Thoracic aorta (tissue), 2 donors: ENCODE results near the gene ATAD2B. TPM values are rescaled to one million over a fixed set of nuclear protein-coding genes. Genes with fewer than 3 reads are reported as not detected.

Experiments
- ATAC-seq: fragments of 150-250 bp; one replicate; pipeline ENCODE4 v1.8.0; 2017; ENCODE audit warnings: low read depth; ENCODE audit not compliant: insufficient number of reproducible peaks, low FRiP score
- DNase-seq: peaks from one replicate; pipeline ENCODE4 v3.0.0-alpha.2; 2020; ENCODE audit warnings: low spot score
- H3K27ac ChIP-seq, 2 donors: fragments of 200-600 bp; sonication (generic); 1 replicate in 1 of 2; 2 replicates in 1 of 2; pipeline ENCODE4 v1.5.1; 2016; ENCODE audit warnings: mild to moderate bottlenecking in 2 of 2, moderate library complexity in 2 of 2
- H3K27me3 ChIP-seq: fragments of 200-600 bp; sonication (generic); replicated peaks from 2 replicates; pipeline ENCODE4 v1.6.0; 2016; ENCODE audit warnings: mild to moderate bottlenecking; ENCODE audit not compliant: insufficient read depth
- H3K36me3 ChIP-seq: fragments of 200-600 bp; sonication (generic); one replicate; pipeline ENCODE4 v1.5.1; 2016
- H3K4me1 ChIP-seq, 2 donors: fragments of 200-600 bp; sonication (generic); 1 replicate in 1 of 2; 2 replicates in 1 of 2; pipeline versions ENCODE4 v1.5.1 to v1.6.0; 2016; ENCODE audit warnings: low read depth in 2 of 2, mild to moderate bottlenecking in 1 of 2; ENCODE audit not compliant: control insufficient read depth in 1 of 2
- H3K4me3 ChIP-seq: fragments of 200-600 bp; sonication (generic); 2 replicates; pipeline ENCODE4 v1.5.1; 2016; ENCODE audit warnings: mild to moderate bottlenecking
- H3K9me3 ChIP-seq: fragments of 200-600 bp; sonication (generic); 2 replicates; pipeline ENCODE4 v1.5.1; 2016
- CTCF ChIP-seq: fragments of 200-600 bp; sonication (generic); IDR thresholded peaks from one replicate; pipeline ENCODE4 v1.5.1; 2019; ENCODE audit warnings: antibody characterized with exemption
- total RNA-seq, 2 donors: library from RNA; depleted of rRNA; stranded (reverse); fragments of >200 nt; gene quantifications; one replicate each; pipeline versions ENCODE4 v1.1.0 to v1.2.3, GENCODE V29; 2016

ATAD2B gene
- total RNA-seq, 2 donors from 2014 or later = 38.3 to 80.7 TPM

GRCh38 chr2:23776021-23776420 lies 150.9 kb downstream of the ATAD2B start:
- ATAC-seq (no peak), DNase-seq (no peak)
- no peak overlapping the region for H3K27ac ChIP-seq
- H3K4me1 ChIP-seq = no peaks in the 10 kb centered on the region
- H3K27me3 ChIP-seq = no peaks in the 10 kb centered on the region
- TF ChIP-seq CTCF = no peak
- H3K9me3 ChIP-seq = no peaks in the 10 kb centered on the region
- H3K36me3 ChIP-seq = peaks cover 6% of the 10 kb centered on the region
- H3K4me3 ChIP-seq = no peak overlapping the region

- no peak for DNase-seq
- H3K27ac ChIP-seq = no peak overlapping the region
- no peaks in the 10 kb centered on the region for H3K27me3 ChIP-seq
- H3K4me3 ChIP-seq = no peak overlapping the region
- no peaks in the 10 kb centered on the region for H3K9me3 ChIP-seq
- no peak for ATAC-seq
- peaks cover 6% of the 10 kb centered on the region for H3K36me3 ChIP-seq
- no peaks in the 10 kb centered on the region for H3K4me1 ChIP-seq
- TF ChIP-seq CTCF = no peak
These were observed 154.2 kb downstream of the ATAD2B start for GRCh38 chr2:23772684-23773083.

- Histone ChIP-seq H3K27me3 (no peaks in the 10 kb centered on the region), H3K27ac (no peak overlapping the region), H3K36me3 (peaks cover 6% of the 10 kb centered on the region), H3K9me3 (no peaks in the 10 kb centered on the region), H3K4me1 (no peaks in the 10 kb centered on the region), H3K4me3 (no peak overlapping the region)
- no peak for ATAC-seq
- TF ChIP-seq CTCF = no peak
- DNase-seq = no peak
These were observed 154.9 kb downstream of the ATAD2B start for GRCh38 chr2:23772056-23772455.

- DNase-seq (no peak), ATAC-seq (no peak)
- Histone ChIP-seq H3K4me3 (no peak overlapping the region), H3K27ac (no peak overlapping the region), H3K27me3 (no peaks in the 10 kb centered on the region), H3K9me3 (no peaks in the 10 kb centered on the region), H3K36me3 (peaks cover 6% of the 10 kb centered on the region), H3K4me1 (no peaks in the 10 kb centered on the region)
- no peak for TF ChIP-seq CTCF
These were observed 157.6 kb downstream of the ATAD2B start for GRCh38 chr2:23769364-23769763.

GRCh38 chr2:23767876-23768621 lies 158.9 kb downstream of the ATAD2B start:
- Histone ChIP-seq H3K36me3 (peaks cover 6% of the 10 kb centered on the region), H3K4me1 (no peaks in the 10 kb centered on the region), H3K27me3 (no peaks in the 10 kb centered on the region), H3K27ac (no peak overlapping the region), H3K4me3 (no peak overlapping the region), H3K9me3 (no peaks in the 10 kb centered on the region)
- no peak for TF ChIP-seq CTCF
- no peak for DNase-seq
- ATAC-seq = no peak
